ENCODE measurements around the gene ADSL.

Gene ADSL

DNA sequence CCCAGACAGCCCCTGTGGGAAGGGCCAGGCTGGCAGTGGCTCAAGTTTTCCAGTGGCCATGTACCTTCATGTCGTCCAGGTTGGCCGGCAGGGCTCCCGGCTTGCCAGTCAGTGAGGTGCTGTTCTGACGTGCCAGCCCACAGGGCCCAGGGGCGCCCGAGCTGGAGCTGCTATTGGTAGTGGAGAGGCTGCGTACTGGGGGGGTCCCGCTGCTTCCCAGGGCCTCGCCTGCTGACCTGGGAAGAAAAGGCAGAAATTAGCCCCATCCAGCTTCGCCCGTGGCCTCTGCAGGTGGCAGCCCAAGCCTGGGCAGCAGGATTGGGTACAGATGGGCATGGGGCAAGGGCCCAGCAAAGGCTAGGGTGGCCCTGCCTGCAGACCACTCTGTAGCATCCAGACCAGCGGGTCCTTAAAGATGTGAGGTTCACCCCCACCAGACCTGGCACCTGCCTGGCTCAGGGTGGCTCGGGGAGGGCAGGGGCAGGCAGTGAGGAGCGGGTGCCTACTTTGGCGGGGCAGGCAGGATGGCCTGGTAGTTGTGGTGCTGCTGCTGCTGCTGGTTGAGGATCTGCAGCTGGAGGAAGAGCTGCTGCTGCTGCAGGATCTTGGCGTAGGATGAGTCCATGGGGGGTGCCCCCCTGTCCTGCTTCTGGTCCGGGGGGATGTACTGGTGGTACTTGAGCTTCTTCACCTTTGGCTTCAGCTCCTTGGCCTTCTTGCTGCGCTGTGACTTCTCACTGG, 74.2 kb downstream of the ADSL start:
- no peak for DNase-seq

DNA sequence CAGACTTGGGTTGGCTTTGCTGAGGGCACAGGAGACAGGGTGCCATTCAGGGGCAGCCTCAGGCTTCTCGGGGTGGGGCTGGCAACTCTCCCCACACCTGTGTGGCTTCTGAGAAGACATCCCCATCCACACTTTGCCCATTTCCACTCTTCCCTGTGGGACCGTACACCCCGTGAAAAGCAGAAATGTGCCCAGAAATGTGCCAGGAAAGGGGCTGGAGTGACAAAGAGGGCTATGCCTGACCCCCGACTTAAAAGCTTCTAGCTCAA, 74.7 kb downstream of the ADSL start:
- DNase-seq, result no peak

DNA sequence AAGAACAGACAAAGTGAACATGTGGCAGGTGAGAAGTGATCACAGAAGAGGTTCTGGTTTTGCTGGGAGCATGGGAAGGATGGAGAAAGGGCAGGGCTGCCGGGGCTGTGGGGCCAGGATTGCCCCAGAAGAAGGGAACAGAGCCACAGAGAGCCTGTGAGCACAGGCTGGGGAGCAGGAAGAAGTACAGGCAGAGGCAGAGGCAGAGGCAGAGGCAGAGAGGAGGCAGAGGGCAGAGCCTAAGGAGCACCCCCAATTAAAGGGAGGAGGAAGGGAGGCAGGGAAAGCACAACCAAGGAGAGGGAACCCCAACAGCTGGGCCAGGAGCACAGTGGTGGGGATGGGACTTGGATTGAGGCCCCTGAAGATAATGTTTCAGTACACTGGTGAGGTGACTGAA, 75.6 kb downstream of the ADSL start:
- no peak for DNase-seq

DNA sequence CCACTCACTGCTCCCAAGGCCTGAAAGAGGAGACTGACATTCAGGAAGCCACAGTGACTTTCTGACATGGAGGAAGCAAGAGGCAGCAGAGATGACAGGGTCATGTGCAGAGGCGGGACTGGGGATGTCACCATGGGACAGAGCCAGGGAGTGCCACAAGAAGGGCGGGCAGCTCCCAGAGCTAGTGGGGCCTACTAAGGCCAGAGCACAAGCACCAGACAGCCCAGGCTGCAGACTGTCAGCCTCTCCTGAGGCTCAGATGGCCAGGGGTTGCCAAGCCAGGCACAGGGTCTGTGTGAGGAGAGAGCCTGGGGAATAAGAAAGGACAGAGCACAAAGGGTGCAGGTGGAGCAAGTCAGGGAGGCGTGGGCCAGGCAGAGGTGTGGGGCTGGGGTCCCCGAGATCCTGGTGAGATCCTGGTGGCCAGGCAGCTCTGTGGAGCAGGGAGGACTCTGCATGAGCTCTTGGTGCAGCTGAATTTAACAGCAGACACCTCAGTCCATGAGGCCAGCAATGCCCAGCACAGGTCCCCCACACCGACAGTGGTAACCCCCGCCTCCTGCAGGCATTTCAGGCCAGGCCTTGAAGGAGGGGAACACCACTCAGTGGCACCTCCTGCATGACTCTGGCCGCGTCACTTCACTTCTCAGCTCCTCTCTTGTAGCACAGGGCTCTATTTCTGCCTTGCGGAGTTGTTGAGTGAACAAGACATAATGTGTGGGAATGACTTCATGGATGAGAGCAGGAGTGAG, 76.4 kb downstream of the ADSL start:
- DNase-seq, result no peak

DNA sequence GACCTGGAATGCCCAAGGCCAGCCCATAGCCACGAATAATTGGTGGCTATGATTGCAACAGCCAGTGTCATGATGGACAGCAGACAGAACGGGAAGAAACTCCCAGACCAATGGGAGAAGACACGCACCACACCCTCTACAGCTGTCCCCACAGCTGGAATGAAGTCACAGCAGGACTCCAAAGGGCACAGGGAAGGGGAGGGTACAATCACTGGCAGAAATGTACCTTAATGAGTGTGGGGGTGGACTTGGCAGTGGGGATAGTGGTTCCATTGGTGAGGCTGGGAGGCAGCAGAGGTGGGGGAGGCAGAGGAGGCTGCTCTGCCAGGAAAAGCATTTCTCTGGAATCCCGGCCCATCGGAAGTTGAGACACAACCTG, 77.0 kb downstream of the ADSL start:
- DNase-seq, result no peak

DNA sequence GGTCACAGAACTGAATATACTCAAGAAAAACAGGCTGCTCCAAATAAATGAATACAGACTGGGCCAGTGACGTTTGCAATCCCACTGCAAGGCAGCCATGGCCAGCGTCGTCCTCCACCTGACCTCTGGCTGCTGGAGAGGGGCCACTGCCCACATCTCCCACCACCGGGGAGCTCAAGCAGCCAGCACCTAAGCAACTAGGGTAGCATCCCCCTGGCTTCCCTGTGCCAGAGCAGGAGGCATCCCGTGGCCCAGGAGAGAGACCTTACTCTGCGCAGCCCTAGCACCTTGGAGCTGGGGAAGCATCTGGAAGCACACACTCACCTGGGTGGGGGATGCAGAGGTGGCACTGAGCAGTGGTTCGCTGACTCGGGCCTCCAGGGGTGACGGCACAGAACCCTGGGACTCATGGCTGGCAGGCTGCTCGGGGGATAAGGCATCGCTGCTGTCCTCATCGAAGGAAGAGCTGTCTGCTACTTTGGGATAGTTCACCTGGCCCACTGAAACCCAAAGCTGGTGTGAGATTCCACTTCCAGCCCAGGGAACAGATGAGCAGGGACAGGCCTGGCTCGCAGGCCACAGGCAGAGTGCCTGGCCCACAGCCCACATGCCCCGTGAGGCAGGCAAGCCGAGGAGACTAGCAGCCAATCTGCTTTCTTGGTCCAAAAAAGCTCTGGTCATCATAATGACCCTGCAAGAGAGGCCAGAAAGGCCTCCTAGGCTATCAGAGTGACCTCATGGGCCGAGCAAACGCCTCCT, 77.8 kb downstream of the ADSL start:
- DNase-seq, result no peak

DNA sequence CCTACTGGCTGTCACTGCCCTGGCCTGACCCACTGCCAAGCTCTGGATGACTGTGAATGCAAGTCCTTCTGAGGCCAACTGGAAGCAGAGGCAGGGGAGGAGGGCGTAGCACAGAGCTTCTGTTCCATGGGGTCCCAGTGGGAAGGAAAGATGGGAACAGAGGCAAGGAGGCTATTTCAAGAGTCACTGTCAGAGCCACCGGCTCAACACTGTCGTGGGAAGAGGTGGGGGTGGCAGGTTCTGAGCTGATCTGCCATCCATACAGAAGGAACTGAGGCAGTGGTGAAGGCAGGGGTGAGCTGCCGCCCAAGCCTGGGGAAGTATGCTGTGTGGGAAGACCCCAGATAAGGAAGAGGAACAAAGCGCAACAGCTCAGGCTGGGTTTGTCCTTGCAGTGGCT, 78.8 kb downstream of the ADSL start:
- no peak for DNase-seq

DNA sequence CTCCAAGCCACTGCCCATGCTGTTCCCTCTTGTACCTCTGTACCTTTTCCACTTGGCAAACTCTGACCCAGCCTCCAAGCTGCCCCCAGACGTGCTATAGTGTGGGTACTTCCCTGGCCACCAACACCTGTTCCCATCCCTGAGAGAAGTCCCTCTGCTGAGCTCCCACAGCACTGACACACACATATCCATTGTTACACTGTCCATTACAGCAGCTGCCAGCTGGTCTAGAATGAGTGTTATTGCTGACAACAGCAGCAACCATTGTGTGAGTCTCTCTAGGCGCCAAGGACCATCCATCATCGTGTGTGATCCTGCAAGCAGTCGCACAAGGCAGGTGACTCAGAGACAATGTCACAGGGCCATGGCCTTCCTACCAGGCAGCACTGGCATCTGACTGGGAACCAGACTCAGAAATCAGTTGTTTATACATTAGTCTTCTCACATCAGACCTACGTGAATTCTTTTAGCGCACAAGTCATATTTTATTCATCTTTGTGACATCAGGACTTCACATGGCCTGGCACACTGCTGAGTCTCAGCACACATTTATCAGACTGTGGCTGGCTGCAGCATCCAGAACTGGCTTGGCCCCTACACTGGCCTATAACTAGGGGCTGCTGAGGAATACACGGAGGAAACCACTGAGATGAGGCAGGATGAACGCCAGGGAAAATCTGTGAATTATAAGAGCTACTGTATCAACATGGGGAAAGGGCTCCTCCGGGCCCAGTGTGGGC, 80.5 kb downstream of the ADSL start:
- no peak for DNase-seq

DNA sequence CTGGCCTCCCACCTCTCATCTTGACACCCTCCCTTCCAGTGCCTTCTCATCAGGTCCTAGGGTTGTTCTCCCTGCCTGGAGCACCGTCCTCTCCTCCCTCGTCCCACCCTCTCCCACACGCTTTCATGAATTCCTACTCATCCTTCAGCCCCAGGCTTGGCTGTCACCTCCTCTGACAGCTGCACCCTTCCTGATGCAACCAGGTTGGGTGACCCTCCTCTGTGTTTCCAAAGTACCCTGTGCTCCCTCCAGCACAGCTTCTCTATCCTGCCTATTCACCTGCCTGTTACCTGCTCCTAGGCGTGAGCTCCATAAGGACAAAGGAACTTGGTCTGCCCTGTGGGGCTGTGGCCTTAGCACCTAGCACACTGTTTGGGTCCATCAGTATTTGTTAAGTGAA, 82.5 kb downstream of the ADSL start:
- no peak for DNase-seq

DNA sequence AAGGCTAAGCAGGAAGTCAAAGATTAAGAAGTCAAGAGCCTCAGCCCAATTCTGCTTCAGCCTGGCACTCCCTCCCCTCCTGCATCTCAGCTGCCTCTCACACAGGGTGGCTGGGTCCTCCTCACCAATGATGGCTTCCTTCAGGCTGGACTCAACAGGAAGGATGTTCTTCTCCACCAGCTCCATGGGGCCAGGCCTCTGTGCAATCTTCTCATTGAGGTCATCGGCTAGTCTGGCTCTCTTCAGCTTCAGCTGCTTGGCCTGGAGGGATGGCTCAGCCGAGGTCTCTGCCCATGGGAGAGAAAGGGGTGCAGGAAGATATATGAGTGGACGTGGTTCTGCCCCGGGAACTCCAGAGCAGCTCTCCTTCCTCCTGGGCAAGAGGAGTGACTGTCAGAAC, 83.2 kb downstream of the ADSL start:
- DNase-seq, result no peak

DNA sequence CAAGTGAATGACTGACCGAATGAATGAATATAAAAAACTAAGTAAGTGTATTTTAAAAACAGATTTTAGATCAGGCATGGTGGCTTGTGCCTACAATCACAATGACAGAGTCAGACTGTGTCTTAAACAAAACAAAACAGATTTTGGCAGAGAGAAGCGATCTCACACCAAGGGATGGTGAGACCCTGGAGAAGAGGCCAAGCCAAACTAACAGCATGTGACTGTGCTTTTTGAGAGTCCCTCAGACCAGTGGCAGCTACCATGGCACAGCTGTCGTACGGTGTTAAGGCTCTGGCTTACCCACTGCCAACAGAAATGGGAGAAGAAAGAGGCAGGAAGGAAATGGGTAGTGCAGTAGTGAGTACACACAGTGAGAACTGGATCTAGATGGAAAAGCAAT, 84.7 kb downstream of the ADSL start:
- DNase-seq, result no peak

DNA sequence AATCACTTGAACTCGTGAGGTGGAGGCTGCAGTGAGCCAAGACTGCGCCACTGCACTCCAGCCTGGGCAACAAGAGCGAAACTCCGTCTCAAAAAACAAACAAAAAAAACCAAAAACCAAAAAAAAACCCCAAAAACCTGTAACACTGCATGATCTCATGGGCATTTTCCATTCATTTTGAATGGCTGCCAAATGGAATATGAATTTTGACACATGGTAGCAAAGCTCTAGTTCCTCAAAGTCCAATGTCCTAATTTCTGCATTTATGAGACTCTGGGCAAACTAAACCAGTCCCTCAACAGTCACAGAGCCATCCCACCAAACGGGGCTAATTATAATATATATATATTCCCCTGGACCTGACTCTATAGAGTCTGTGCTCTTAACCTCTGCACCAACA, 85.9 kb downstream of the ADSL start:
- DNase-seq, result no peak

DNA sequence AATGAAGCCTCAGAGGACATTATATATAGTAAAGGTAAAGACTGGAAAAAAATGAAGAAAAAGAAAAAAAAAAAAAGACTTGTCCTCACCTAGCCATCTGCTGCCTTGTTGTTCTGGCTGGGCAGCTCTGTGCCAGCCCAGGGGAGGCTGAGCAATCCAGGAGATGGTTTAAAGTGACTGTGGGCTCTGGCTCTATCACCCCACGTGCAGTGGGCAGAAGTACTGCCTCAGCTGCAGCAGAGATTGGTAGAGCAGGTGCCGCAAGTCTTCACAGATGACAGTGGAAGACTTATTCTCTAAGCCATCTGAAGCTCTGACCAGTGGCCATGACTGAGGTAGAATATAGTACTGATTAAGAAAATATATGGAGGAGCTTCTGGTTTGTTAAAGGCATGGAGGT, 86.3 kb downstream of the ADSL start:
- no peak for DNase-seq

DNA sequence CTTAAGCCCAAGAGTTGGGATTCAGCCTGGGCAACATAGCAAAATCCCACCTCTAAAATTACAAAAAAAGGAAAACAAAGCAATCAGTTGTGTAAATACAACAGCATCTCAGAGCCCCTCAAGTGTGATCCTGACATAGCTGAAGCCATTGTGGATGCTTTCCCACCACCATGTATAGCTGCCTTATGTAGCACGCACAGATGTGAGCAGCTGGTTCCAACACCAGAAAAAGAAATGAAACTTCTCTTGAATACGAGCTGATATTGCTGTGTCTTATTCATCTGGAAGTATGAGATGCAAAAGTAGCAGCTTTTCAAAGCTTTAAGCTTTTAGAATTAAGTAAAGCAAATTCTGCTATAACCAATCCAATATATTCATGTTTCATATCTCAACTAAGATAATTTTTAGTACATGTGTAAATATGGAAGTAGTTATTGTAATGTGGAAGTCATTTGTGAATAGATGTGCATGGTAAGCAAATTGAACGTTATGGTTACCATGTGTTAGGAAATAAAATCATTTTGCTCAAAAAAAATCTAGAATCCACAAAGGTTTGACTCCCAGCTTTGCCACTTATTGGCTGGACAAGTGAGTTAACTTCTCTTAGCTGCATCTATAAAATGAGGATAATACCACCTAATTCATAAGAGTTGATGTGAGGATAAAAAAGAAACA, 87.3 kb downstream of the ADSL start:
- DNase-seq, result no peak

DNA sequence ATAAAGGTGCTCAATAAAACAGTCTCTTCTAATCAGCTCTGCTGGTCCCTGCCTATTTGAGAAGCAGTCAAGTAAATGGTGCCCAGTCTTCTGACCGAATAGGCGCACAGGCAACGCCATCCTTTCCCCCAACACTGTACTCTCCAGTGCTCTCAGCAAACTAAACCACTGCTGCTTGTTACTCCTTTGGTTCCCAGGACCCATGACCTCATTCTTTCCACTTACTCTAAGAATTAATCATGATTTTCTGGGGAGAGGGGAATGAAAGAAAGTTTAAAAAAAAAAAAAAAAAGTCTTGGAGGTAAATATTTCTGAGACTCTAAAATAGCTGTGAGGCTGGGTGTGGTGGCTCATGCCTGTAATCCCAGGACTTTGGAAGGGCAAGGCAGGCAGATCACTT, 87.8 kb downstream of the ADSL start:
- no peak for DNase-seq

DNA sequence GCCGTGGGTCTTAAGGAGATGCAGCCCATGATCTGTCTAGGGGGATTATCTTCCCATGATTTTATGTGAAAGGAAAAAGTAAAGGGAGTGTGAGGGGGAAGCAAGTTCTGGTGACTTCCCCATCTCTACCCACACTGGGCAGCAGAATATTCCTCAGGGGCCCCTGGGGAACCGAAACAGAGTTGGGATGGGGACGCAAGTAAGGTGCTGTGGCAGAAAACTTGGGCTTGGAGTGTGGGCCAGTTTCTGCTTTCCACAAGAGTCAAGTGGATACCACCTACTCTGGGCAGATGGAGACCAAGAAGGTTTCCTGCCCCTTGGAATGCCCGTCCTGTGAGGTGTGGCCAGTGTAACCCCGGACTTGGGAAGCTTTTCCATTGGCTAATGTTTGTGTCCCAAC, 88.4 kb downstream of the ADSL start:
- no peak for DNase-seq

DNA sequence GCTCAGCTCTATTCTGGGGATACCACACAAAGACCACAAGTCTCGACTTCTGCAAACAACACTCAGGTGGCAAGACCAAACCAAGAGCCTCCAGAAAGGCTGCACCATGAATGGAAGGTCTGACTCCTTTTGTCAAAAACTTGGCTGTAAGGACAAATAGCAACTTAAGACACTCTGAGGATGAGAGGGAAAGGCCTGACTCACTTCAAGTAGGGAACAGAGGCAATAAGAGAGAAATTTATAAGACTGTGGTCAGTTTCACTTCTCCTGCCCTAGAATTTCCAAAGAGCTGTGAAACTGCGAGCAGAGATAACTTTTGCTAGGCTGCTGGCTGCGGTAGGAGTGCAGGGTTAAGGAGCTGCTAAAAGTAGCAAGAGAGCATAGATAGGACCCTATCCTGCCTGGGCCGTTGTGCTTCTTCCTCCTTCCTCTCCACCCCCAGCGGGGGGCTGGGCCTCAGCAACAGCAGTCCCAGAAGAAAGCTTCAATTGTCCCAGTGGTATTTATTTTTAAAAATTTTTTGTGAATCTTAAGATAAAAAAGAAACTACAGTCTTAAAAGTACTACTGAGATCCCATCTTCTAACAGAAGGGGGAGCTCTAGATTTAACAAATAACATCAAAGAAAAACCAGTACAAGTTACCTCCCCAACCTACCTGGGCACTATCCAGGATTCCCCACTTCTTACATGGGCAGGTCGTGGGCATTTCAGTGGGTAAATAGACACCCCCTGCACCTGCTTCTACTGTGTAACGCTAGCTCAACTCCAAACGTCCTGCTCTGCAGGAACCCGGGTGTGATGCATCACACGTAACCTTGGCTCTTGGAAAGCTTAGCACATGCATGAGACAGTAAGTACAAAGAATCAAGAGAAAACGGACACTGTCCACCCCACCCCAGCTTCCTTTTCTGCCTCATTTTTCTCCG, 90.5 kb downstream of the ADSL start:
- peak; percentile 55 for DNase-seq

Data from activated CD4-positive, alpha-beta T cell treated with anti-CD3 and anti-CD28 coated beads, Interleukin-2, Interleukin-6, amounts not matched to agents 100 ng/mL and 50 ng/mL, durations not matched to agents 16 hours and 8 hours (primary cell).